Mucosa of stomach (tissue), 1 donor: ENCODE results near the gene HCN4.
"Not testable (repeated sequence)": the region's sequence is repeated elsewhere in the genome, so short reads cannot be mapped to it uniquely, and the experiment has no call there.

Source experiments
- H3K27me3 ChIP-seq: one replicate; pipeline ENCODE4 v1.7.0; 2013; ENCODE audit warnings: mild to moderate bottlenecking, low read length; ENCODE audit not compliant: control insufficient read depth, insufficient read depth
- H3K36me3 ChIP-seq: one replicate; pipeline ENCODE4 v1.7.0; 2013; ENCODE audit warnings: low read length; ENCODE audit not compliant: control insufficient read depth, insufficient read depth
- H3K4me1 ChIP-seq: one replicate; pipeline ENCODE4 v1.7.0; 2013; ENCODE audit warnings: mild to moderate bottlenecking, low read length; ENCODE audit not compliant: control insufficient read depth, insufficient read depth
- H3K4me3 ChIP-seq: one replicate; pipeline ENCODE4 v1.7.0; 2013; ENCODE audit warnings: low read length
- H3K9ac ChIP-seq: one replicate; pipeline ENCODE4 v1.7.0; 2013; ENCODE audit warnings: mild to moderate bottlenecking, low read length, moderate library complexity
- H3K9me3 ChIP-seq: one replicate; pipeline ENCODE4 v1.7.0; 2013; ENCODE audit warnings: mild to moderate bottlenecking, low read length, moderate library complexity; ENCODE audit not compliant: control insufficient read depth
- donor health status: Pancreatic carcinoma.

The HCN4 gene

GRCh38 chr15:73368301-73369136 lies at the start of gene HCN4:
TSS of gene HCN4 (minus strand) at chr15:73368958. CDS start at chr15:73368270, 688 bp downstream.
- Histone ChIP-seq H3K36me3 (no peaks in the 10 kb centered on the region), H3K9ac (no peak within 1 kb of the TSS), H3K9me3 (no peaks in the 10 kb centered on the region), H3K4me3 (no peak within 1 kb of the TSS), H3K4me1 (peaks cover 9% of the 10 kb centered on the region), H3K27me3 (peaks cover 73% of the 10 kb centered on the region)

- Histone ChIP-seq H3K36me3 (no peaks in the 10 kb centered on the region), H3K27me3 (no peaks in the 10 kb centered on the region), H3K4me3 (no peak overlapping the region), H3K4me1 (no peaks in the 10 kb centered on the region), H3K9ac (no peak overlapping the region), H3K9me3 (no peaks in the 10 kb centered on the region)
These were observed 46.1 kb upstream of the HCN4 start for GRCh38 chr15:73414876-73415275.

- no peak overlapping the region for H3K4me3 ChIP-seq
- no peak overlapping the region for H3K9ac ChIP-seq
- no peaks in the 10 kb centered on the region for H3K36me3 ChIP-seq
- H3K4me1 ChIP-seq, result no peaks in the 10 kb centered on the region
- no peaks in the 10 kb centered on the region for H3K9me3 ChIP-seq
- H3K27me3 ChIP-seq, result no peaks in the 10 kb centered on the region
These were observed 34.4 kb upstream of the HCN4 start for GRCh38 chr15:73403171-73403570.

GRCh38 chr15:73400222-73400621 lies 31.5 kb upstream of the HCN4 start:
- H3K9ac ChIP-seq, H3K4me1 ChIP-seq, H3K9me3 ChIP-seq, H3K36me3 ChIP-seq, H3K4me3 ChIP-seq, H3K27me3 ChIP-seq: not testable (repeated sequence)

GRCh38 chr15:73398861-73399260 lies 30.1 kb upstream of the HCN4 start:
- H3K4me3 ChIP-seq, result no peak overlapping the region
- H3K36me3 ChIP-seq, result no peaks in the 10 kb centered on the region
- no peaks in the 10 kb centered on the region for H3K9me3 ChIP-seq
- H3K9ac ChIP-seq, result no peak overlapping the region
- H3K4me1 ChIP-seq, result no peaks in the 10 kb centered on the region
- peaks cover 12% of the 10 kb centered on the region for H3K27me3 ChIP-seq

GRCh38 chr15:73397461-73397860 lies 28.7 kb upstream of the HCN4 start:
- Histone ChIP-seq H3K9me3 (no peaks in the 10 kb centered on the region), H3K4me1 (no peaks in the 10 kb centered on the region), H3K4me3 (no peak overlapping the region), H3K36me3 (no peaks in the 10 kb centered on the region), H3K27me3 (peaks cover 18% of the 10 kb centered on the region), H3K9ac (no peak overlapping the region)

GRCh38 chr15:73395671-73396070 lies 26.9 kb upstream of the HCN4 start:
- Histone ChIP-seq H3K9me3 (no peaks in the 10 kb centered on the region), H3K4me1 (no peaks in the 10 kb centered on the region), H3K36me3 (no peaks in the 10 kb centered on the region), H3K4me3 (no peak overlapping the region), H3K9ac (no peak overlapping the region), H3K27me3 (peaks cover 30% of the 10 kb centered on the region)

- Histone ChIP-seq H3K4me3 (no peak overlapping the region), H3K36me3 (no peaks in the 10 kb centered on the region), H3K27me3 (peaks cover 30% of the 10 kb centered on the region), H3K4me1 (peaks cover 3% of the 10 kb centered on the region), H3K9me3 (no peaks in the 10 kb centered on the region), H3K9ac (no peak overlapping the region)
These were observed 26.0 kb upstream of the HCN4 start for GRCh38 chr15:73394782-73395181.

- peaks cover 11% of the 10 kb centered on the region for H3K4me1 ChIP-seq
- no peaks in the 10 kb centered on the region for H3K9me3 ChIP-seq
- no peak overlapping the region for H3K4me3 ChIP-seq
- no peaks in the 10 kb centered on the region for H3K36me3 ChIP-seq
- no peak overlapping the region for H3K9ac ChIP-seq
- H3K27me3 ChIP-seq, result peaks cover 30% of the 10 kb centered on the region
These were observed 24.6 kb upstream of the HCN4 start for GRCh38 chr15:73393336-73393735.

GRCh38 chr15:73392025-73392424 lies 23.3 kb upstream of the HCN4 start:
- no peaks in the 10 kb centered on the region for H3K9me3 ChIP-seq
- no peak overlapping the region for H3K4me3 ChIP-seq
- H3K9ac ChIP-seq, result no peak overlapping the region
- H3K27me3 ChIP-seq, result peaks cover 27% of the 10 kb centered on the region
- no peaks in the 10 kb centered on the region for H3K36me3 ChIP-seq
- H3K4me1 ChIP-seq, result peaks cover 20% of the 10 kb centered on the region

GRCh38 chr15:73391128-73391872 lies 22.5 kb upstream of the HCN4 start:
- Histone ChIP-seq H3K9ac (no peak overlapping the region), H3K4me3 (no peak overlapping the region), H3K36me3 (no peaks in the 10 kb centered on the region), H3K9me3 (no peaks in the 10 kb centered on the region), H3K4me1 (peaks cover 20% of the 10 kb centered on the region), H3K27me3 (peaks cover 27% of the 10 kb centered on the region)

GRCh38 chr15:73389971-73390544 lies 21.3 kb upstream of the HCN4 start:
- Histone ChIP-seq H3K9me3 (no peaks in the 10 kb centered on the region), H3K27me3 (peaks cover 32% of the 10 kb centered on the region), H3K9ac (no peak overlapping the region), H3K4me1 (peaks cover 20% of the 10 kb centered on the region), H3K36me3 (no peaks in the 10 kb centered on the region), H3K4me3 (no peak overlapping the region)
